ENCODE results near the gene ALDH1A2. TPM values are rescaled to one million over a fixed set of nuclear protein-coding genes. Genes with fewer than 3 reads are reported as not detected.

Gene ALDH1A2
- total RNA-seq, 6 donors from 2014 or later, result 3.6 to 43.3 (median 6.9) TPM

- WGBS, 2 donors, result 49 to 54% methylated on average over 5 of the region's 5 CpGs
- no peak overlapping the region for H3K27ac ChIP-seq
- H3K9me3 ChIP-seq, result no peaks in the 10 kb centered on the region
- no peaks in the 10 kb centered on the region for H3K36me3 ChIP-seq
- H3K4me3 ChIP-seq, result no peak overlapping the region
- ATAC-seq (ENCODE audit: low FRiP score in 2 of 2), result no peak
- DNase-seq, result no peak
- H3K4me1 ChIP-seq, result peaks cover 9 to 18% (median 14%) of the 10 kb centered on the region in 4 donors
- TF ChIP-seq EP300 (IDR thresholded peaks at IDR 0.05) (no peak), CTCF (IDR thresholded peaks at IDR 0.05) (no peak), POLR2A (IDR thresholded peaks at IDR 0.05) (no peak), POLR2AphosphoS5 (IDR thresholded peaks at IDR 0.05) (no peak)
- H3K27me3 ChIP-seq, result peaks cover 0 to 35% (median 16%) of the 10 kb centered on the region in 4 donors
Observed at GRCh38 chr15:58062175-58062574, 3.3 kb downstream of the ALDH1A2 start.

GRCh38 chr15:58060575-58060974 is 4.9 kb downstream of the ALDH1A2 start:
- Histone ChIP-seq H3K36me3 (no peaks in the 10 kb centered on the region), H3K27ac (no peak overlapping the region), H3K4me1 (peaks cover 1 to 8% (median 6%) of the 10 kb centered on the region in 4 donors), H3K27me3 (peaks cover 0 to 26% (median 10%) of the 10 kb centered on the region in 4 donors), H3K9me3 (no peaks in the 10 kb centered on the region), H3K4me3 (no peak overlapping the region)
- DNase-seq (no peak), ATAC-seq (ENCODE audit: low FRiP score in 2 of 2) (no peak)
- WGBS, 2 donors, result 92 to 100% methylated on average over 1 of the region's 1 CpG
- no peak for TF ChIP-seq EP300 (IDR thresholded peaks at IDR 0.05)
- no peak for TF ChIP-seq POLR2A (IDR thresholded peaks at IDR 0.05)
- no peak for TF ChIP-seq POLR2AphosphoS5 (IDR thresholded peaks at IDR 0.05)
- TF ChIP-seq CTCF (IDR thresholded peaks at IDR 0.05), result no peak

- WGBS, 2 donors, result 52 to 55% methylated on average over 2 of the region's 2 CpGs
- no peak for DNase-seq
Observed at GRCh38 chr15:58058729-58059128, 6.8 kb downstream of the ALDH1A2 start.

GRCh38 chr15:58058073-58058472 is 7.4 kb downstream of the ALDH1A2 start:
- TF ChIP-seq POLR2A (IDR thresholded peaks at IDR 0.05) (no peak), EP300 (IDR thresholded peaks at IDR 0.05) (no peak), POLR2AphosphoS5 (IDR thresholded peaks at IDR 0.05) (no peak), CTCF (IDR thresholded peaks at IDR 0.05) (no peak)
- Histone ChIP-seq H3K4me1 (no peaks in the 10 kb centered on the region), H3K36me3 (no peaks in the 10 kb centered on the region), H3K9me3 (no peaks in the 10 kb centered on the region), H3K27me3 (peaks cover 0 to 2% (median 0%) of the 10 kb centered on the region in 4 donors), H3K27ac (no peak overlapping the region), H3K4me3 (no peak overlapping the region)
- DNase-seq, result no peak
- 44 to 64% methylated on average over 3 of the region's 3 CpGs for WGBS, 2 donors
- no peak for ATAC-seq (ENCODE audit: low FRiP score in 2 of 2)

More at GRCh38 chr15:58058729-58059128, 6.8 kb downstream of the ALDH1A2 start:
- no peak for ATAC-seq (ENCODE audit: low FRiP score in 2 of 2)
- TF ChIP-seq POLR2AphosphoS5 (IDR thresholded peaks at IDR 0.05), result no peak
- H3K36me3 ChIP-seq, result no peaks in the 10 kb centered on the region
- no peaks in the 10 kb centered on the region for H3K4me1 ChIP-seq
- H3K27me3 ChIP-seq, result peaks cover 0 to 8% (median 2%) of the 10 kb centered on the region in 4 donors
- no peaks in the 10 kb centered on the region for H3K9me3 ChIP-seq
- H3K4me3 ChIP-seq, result no peak overlapping the region
- no peak overlapping the region for H3K27ac ChIP-seq

GRCh38 chr15:58057559-58057958 is 8.0 kb downstream of the ALDH1A2 start:
- H3K9me3 ChIP-seq, result no peaks in the 10 kb centered on the region
- TF ChIP-seq CTCF (IDR thresholded peaks at IDR 0.05), result no peak
- TF ChIP-seq POLR2AphosphoS5 (IDR thresholded peaks at IDR 0.05), result no peak
- TF ChIP-seq POLR2A (IDR thresholded peaks at IDR 0.05), result no peak
- TF ChIP-seq EP300 (IDR thresholded peaks at IDR 0.05), result no peak
- 55 to 67% methylated on average over 1 of the region's 1 CpG for WGBS, 2 donors
- ATAC-seq (ENCODE audit: low FRiP score in 2 of 2), result no peak
- H3K27ac ChIP-seq, result no peak overlapping the region
- no peaks in the 10 kb centered on the region for H3K4me1 ChIP-seq
- H3K36me3 ChIP-seq, result no peaks in the 10 kb centered on the region
- H3K27me3 ChIP-seq, result peaks cover 0 to 2% (median 0%) of the 10 kb centered on the region in 4 donors
- no peak for DNase-seq
- H3K4me3 ChIP-seq, result no peak overlapping the region
